Astrocyte (in vitro differentiated cells and primary cell): ENCODE data around the gene NFKBIL1.

Source experiments
- CTCF ChIP-seq: IDR thresholded peaks from 2 replicates; pipeline ENCODE4 v1.5.1; 2011; ENCODE audit warnings: low read depth, mild to moderate bottlenecking, inconsistent platforms, low read length, moderate library complexity; ENCODE audit not compliant: insufficient read depth
- EZH2 ChIP-seq: IDR thresholded peaks from 2 replicates; pipeline ENCODE4 v1.6.1; 2012; ENCODE audit warnings: mild to moderate bottlenecking, low read length, inconsistent platforms; ENCODE audit not compliant: insufficient read depth

GRCh38 chr6:31538805-31539400 lies 8.5 kb upstream of the NFKBIL1 start:
- no peak for TF ChIP-seq CTCF
- no peak for TF ChIP-seq EZH2
